HG03159 (cell line): Measurements from ENCODE around the gene SLC39A2.
"Not testable (repeated sequence)": the region's sequence is repeated elsewhere in the genome, so short reads cannot be mapped to it uniquely, and the experiment has no call there.

Source experiments
- ATAC-seq: cut with Tn5 transposase; IDR thresholded peaks from one replicate; pipeline ENCODE4 v1.9.1; 2021; ENCODE audit warnings: mild to moderate bottlenecking, moderate library complexity; ENCODE audit not compliant: unreplicated experiment

SLC39A2 gene, protein sequence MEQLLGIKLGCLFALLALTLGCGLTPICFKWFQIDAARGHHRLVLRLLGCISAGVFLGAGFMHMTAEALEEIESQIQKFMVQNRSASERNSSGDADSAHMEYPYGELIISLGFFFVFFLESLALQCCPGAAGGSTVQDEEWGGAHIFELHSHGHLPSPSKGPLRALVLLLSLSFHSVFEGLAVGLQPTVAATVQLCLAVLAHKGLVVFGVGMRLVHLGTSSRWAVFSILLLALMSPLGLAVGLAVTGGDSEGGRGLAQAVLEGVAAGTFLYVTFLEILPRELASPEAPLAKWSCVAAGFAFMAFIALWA

DNA sequence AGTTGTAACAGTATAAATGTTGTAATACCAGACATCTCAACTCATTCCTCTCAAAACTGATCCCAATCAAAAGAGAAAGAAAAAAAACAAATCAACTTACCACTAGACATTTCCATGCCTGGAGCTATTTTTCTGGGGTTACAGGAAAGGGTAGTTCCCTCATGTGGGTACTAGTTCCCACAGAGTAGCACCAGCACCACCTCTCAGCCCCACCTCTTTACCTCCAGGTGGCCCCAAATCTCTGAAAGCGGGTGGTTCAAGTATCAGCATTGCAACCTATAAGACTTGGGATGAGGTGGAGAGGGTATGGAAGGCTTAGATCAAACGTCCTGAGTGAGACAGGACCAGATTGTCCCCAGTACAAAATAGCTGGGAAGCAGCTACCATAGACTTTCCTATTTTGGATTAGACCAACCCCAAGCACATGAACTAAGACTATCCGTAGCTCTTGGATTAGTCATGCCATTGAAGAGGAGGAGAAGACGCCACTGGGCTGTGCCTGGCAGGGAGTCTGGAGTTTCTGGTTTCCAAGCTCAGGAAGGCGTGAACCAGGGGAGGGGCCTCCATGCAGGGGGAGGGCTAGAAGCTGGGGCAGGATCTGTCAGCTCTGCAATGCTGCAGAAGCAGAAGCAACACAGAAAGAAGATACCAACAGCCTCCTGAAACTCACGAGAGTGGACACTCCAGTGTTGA lies at the start of gene SLC39A2:
Gene SLC39A2 (plus strand): TSS at position 620 of the 693 bp plus-strand sequence. CDS start 154 bp downstream, outside the sequence.
- ATAC-seq, result no peak

DNA sequence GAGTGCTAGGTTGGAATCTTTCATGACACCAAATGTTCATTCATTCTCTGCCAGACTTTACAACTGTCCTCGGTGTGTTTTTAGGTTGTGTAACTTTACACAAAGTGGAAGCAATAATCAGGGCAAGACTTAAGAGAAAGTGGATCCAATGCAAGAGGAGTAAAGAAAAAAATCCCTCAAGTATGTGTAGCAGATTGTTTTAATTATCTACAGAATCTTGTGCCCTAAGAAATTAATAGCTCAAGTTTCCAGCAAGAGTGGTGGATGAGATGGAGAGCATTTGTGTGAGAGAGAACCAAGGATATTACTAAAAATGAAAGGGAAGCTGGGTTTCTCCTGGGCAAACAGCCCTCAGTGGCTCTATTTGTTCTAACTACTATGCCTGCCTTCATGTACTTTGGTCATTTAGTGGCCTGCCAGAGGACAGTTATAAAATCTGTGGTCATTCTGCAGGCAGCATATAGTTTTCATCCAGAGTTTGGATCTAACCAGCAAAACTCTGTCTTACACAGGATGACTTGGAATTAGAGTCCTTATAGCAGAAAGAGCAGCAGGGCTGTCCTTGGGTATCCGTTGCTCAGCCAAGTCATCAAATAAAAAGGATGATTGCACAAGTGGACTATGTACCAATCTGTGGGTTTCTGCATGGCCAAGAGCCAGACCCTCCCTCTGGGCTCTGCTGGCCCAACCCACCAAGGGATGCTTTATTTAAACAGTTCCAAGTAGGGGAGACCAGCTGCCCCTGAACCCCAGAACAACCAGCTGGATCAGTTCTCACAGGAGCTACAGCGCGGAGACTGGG lies 44.2 kb upstream of the SLC39A2 start, which contains the start of gene RNASE2:
Gene RNASE2 (plus strand): TSS at position 752 of the 802 bp plus-strand sequence. CDS start 285 bp downstream, outside the sequence.
- ATAC-seq, result not testable (repeated sequence)

DNA sequence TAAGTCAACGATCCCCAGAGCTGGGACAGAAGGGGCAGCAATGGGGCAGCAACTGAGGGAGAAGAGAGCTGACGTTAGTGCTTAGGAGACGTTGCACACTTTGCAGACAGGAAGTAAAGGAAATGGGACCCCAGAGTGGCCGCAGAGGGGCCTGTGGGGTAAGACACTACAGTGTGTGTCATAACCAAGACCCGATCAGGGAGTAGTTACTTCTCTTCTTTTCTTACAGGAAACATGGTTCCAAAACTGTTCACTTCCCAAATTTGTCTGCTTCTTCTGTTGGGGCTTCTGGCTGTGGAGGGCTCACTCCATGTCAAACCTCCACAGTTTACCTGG lies 43.6 kb upstream of the SLC39A2 start:
- ATAC-seq, result not testable (repeated sequence)

DNA sequence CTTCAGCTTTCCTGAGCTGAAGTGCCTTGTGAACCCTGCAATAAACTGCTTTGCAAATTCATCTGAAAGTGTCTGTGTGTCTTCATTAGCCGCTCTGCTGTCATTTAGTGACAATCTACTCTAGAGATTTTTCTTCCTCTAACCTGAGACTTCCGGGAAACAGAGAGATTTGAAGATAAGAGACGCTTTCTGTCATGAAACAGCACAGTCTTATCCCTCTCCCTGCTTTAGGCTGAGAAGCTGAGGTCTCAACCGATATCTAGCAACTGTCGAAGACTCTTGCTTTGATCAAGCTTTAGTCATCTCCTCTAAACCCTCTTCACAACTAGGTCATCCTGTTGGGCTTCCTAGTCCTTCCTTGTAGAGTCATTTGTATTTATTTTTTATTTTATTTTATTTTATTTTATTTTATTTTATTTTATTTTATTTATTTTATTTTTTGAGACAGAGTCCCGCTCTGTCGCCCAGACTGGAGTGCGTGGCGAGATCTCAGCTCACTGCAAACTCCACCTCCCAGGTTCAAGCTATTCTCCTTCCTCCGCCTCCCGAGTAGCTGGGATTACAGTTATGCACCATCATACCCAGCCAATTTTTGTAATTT lies 42.6 kb upstream of the SLC39A2 start:
- ATAC-seq, result no peak

DNA sequence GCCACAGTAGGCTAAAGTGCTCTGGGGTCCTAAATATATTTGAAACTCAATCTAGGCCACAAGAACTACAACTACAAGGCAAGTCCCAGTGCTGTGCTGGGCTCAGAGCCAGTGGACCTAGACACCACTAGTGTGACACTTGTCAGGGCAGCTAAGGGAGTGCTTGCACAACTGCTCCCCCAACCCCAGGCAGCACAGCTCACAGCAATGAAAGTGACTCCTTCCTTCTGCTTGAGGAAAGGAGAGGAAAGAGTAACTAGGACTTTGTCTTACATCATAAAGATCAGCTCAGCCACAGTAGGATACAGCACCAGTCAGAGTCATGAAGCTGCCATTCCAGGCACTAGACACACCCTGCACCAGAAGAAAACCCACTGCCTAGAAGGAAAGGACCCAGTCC lies 40.1 kb upstream of the SLC39A2 start:
- not testable (repeated sequence) for ATAC-seq

DNA sequence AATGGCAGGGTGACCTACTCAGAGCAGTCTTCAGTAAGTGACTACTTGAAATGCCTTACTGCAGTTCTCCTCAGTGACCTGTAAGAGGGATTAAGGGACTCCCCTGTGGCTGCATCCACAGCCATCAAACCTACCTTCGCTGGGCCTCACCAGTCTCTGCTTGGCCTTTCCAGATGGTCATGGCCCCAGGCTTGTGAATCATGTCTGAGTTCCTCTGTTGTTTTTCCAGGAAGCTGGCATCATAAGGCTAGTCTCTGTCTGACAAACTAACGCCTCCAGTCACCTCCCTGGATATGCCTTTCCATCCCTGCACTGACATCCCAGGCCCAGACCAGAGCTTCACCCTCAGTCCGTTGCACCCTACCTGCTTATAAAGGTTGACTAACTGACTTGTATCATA lies 29.8 kb upstream of the SLC39A2 start:
- ATAC-seq, result no peak

DNA sequence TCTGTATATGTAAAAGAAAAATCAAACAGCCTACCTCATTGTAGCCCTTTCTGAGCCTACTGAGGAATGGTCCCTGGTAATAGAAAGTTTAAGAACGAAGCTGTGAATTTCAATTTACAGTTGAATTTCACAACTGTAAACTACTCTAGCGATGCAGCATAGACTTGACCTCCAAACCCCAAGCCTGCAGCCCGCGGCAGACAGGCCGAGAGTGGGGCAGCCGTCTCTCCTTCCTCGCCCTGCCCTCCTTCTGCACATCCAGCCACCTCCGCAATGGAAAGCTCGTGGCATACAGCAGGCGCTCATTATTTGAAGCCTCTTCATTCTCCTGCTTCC lies 28.5 kb upstream of the SLC39A2 start:
- ATAC-seq, result peak; percentile 4

DNA sequence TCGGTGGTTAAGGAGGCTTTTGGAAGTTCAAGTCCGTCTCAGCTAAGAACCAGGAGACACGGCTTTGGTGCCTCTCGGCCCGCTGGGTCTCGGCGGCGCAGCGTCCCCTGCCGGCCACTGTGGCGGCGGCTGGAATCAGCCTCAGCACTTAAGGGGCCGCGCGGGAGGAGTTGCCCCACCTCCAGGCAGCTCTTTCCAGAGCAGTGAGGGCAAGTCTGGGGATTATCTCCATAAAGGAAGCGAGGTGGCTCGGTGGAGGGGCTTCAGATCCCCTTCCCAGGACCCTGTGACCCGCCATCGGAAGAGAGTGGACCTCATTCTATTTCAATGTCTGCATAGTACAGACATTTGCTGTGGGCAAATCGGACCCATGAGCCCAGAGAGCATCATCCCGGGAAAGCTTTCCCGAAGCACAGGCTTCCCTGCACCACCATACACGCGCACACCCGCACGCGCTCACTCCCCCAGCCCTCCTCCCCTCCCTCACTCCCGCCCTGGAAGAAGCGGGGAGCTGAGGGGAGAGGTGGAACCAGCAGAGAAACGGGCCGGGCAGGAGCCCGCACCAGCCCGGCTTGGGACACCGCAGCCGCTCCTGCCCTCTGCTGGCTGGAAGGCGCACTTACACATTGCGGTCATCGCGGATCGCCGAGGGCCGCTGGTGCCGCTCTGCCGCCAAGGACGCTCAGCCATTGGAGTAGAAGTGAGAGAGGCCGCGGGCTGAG lies 27.9 kb upstream of the SLC39A2 start:
- ATAC-seq, result peak; percentile 94

DNA sequence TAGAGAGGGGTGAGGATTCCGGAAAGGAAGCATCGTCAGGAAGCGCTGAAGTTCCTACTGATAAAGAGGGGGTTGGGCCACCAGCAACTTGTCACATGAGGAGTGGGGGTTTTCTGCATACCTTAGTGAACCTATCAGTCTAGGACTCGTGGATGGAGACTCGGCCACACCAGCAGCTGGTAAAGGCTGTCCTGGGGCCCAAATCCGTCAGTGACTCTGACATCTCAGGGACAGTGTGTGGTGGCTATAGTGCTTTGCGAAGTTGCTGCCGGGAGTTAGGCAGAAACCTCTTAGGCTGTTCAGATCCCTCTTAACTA lies 27.4 kb upstream of the SLC39A2 start:
- no peak for ATAC-seq

DNA sequence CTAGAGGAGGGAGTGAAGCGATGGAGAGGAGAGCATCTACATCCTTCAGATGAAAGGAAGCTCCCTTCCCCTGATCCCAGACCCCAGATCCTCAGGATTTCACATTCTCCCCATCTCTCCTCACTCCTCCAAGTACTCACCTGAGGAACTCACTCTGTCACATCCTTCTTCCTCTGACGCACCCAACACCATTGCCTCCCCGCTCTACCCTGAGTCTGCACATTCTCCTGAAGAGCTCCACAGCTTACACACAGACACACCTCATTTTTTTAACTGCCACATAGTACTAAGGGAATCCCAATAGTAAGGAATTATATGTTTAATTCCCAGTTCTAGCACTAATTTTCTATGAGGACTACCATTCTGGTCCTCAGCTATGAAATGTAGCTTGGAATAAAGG lies 25.6 kb upstream of the SLC39A2 start:
- no peak for ATAC-seq

DNA sequence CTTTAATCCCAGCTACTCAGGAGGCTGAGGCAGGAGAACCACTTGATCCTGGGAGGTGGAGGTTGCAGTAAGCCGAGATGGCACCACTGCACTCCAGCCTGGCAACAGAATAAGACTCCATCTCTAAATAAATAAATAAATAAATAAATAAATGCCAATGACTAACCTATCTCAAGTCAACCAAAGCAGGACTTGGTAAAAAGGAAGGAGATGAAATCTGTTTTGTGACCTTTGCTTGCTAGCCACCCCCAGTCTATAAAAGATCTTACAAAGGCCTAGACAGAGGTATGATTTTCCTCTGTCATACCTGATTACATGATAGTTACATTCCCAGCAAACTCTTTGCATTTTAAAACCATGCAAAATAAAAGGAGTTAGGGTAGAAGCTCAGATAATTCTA lies 22.8 kb upstream of the SLC39A2 start:
- no peak for ATAC-seq

DNA sequence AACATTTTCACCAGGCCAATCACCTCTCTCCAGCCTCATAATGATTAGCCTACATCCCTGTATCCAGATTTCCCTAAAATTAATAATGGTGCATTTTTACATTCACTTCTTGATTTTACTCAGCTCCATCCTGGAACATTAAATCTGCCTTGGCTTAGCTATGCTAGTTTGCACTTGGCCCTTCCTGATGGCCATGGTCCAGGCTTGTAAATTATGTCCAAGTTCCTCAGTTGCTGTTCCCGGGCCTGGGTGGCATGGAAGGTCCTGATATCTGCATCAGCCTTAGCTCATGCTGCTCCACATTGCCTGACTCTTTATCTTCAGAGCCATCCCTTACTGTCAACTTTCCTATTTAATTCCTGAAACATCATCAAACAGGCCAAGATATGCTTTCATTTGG lies 20.4 kb upstream of the SLC39A2 start:
- ATAC-seq, result no peak

DNA sequence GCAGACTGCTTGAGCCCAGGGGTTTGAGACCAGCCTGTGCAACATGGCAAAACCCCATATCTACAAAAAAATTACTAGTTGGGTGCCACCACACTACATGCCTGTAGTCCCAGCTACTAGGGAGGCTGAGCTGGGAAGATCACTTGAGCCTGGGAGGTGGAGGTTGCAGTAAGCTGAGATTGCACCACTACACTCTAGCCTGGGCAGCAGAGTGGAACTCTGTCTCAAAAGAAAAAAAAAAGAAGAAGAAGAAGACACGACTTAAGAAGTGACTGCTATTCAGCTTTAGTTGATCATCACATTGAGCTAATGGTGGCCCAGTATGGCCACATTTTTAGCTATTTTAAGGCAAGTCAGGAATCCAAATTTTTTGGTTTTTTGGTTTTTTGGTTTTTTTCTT lies 18.2 kb upstream of the SLC39A2 start:
- ATAC-seq, result no peak

DNA sequence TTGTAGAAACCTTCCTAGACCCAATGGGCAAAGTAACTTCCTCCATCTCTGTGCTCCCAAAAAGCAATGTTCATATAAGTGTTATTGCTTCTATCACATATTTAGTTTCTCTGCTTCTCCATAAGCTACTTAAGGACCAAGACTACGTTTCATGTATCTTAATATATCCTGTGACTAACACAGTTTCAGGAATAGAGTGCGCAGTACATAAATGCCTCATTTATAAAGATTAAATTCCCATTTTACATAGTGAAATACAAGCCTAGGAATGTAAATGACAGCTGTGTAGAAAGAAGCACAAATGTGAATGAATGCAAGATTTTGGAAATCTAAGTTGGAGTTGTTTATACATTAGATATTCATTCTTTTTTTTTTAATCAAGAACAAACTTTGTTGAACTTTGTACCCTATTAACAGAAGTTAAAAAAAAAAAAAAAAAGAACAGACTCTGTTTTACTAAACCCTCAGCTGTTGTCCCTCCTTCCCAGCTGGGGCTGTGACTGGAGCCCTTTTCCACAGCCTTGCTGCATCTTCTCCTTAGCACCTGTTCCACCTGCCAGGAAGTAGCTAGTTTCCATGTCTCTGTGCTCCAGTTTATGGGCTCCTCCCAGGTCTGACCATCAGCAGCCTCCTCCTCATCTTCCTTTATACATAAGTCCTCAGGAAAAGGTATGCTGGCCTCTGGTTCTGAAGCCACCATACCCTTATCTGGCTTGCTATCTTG lies 16.3 kb upstream of the SLC39A2 start:
- no peak for ATAC-seq

DNA sequence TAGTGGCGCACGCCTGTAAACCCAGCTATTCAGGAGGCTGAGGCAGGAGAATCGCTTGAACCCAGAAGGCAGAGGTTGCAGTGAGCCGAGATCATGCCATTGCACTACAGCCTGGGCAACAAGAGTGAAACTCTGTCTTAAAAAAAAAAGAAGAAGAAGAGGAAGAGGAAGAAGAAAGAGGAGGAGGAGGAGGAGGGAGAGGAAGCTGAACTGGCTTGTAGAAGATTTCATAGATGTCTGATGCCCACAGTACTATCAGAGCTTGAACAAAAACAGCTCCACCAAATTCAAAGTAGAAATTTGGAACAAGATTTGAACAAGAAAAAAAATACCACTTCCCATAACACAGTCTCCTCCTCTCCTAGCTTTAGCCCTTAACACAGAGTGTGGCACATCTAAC lies 13.4 kb upstream of the SLC39A2 start:
- not testable (repeated sequence) for ATAC-seq

DNA sequence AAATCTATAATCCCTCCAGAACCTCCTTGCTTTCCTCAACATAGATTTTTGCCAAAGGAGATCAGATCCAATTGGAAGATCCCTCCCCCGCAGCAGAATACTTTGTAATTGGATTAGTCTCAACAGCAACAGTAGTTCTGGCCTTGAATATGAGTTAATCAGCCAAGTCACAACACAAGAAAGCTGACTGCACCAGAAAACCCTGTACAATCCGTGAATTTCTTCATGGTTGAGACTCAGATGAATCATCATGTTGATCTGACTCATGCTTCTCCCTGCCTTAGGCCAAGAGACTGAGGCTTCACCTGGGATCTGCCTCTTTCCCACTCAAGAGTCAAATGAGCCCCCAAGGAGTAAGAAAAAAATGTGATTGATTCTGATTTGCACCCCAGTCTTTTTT lies 12.3 kb upstream of the SLC39A2 start:
- ATAC-seq, result no peak

DNA sequence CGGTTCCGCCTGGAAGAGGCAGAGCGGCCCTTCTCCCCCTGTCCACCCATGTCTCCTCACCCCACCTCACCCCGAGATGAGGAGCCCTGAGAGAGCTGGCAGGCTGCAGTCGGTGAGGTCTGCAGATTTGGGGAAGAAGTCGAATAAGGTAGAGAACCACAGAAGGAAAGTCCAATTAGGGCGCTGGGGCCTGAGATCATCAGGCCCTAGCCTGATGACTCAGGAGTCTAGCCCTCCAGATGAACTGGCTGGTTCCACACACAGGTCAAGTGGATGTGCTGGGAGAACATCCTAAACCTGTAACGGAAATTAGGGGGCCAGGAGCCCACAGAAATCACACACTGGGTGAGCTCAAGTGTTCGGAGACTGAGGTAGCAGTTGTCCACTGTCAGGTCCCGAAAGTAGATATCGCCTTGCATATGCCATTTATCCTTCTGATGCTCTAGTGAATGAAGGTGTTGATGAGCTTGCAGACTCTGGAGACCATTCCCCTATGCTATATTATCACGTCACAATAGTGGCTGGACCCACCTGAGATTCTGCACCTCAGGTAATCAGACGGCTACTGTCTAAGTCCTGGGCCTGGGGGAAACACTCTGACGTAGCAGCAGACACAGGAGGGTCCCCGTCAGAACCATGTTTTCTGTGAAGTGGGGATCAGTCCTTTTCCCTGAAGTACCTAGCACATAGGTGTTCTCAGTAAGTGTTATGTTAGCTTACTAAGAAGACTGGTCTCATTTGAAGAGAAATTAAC lies 10.2 kb upstream of the SLC39A2 start:
- no peak for ATAC-seq

DNA sequence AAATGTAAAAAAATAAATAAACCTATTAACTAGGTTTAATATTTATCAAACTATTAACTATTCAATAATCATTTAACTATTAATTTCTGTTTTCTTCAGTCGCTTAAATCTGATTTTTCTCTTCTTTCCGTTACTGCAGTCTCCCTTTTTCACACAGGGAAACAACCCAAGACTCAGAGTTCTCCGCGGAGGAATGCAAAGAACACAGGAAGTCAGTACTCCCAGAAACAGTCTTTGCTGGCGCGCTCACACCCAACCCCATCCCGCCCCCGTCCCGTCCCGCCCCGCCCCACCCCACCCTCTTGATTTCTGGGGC lies 9.7 kb upstream of the SLC39A2 start:
- no peak for ATAC-seq

DNA sequence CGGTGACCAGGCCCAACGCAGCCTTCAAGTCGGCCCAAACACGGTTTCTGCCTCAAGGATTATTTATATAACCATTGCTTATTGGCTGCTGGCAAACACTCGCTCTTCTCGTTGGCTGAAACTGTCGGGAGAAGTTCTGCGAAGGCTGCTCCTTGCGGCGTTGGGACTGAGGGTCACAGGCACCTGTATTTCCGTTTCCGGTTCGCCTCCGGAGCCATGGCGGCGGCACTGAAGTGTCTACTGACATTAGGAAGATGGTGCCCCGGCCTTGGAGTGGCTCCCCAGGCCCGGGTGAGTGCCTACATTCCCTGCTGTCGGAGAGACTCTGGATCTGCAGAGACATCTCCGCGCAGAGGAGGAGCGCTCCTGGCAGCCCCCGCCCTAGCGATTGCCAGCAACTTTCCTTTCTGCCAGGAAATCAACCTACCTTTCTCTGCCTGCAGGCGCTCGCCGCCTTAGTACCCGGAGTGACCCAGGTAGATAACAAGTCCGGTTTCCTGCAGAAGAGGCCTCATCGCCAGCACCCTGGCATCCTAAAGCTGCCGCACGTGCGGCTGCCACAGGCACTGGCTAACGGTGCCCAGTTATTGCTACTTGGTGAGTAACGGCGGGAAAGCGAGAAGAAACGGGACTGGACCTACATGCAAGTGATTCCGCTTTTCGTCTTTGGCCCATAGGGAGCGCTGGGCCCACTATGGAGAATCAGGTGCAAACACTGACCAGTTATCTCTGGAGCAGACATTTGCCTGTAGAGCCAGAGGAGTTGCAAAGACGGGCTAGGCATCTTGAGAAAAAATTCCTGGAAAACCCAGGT lies 9.1 kb upstream of the SLC39A2 start, which contains the start of gene METTL17:
Gene METTL17 (plus strand): TSS at position 194 of the 814 bp plus-strand sequence. CDS start 23 bp downstream, at position 217.
- ATAC-seq, result peak; percentile 96
